ENCODE data around the gene SLC17A3.

SLC17A3 gene

GRCh38 chr6:25874118-25874517 lies at the start of gene SLC17A3:
Gene SLC17A3, minus strand, starts transcription at chr6:25874243. Its CDS starts 5,856 bp downstream, at chr6:25868387.
- no peak for DNase-seq (ENCODE audit: low read depth, low spot score)

- DNase-seq (ENCODE audit: low read depth, low spot score), result no peak
Observed at GRCh38 chr6:25922301-25922700, 48.3 kb upstream of the SLC17A3 start.

- no peak for DNase-seq (ENCODE audit: low read depth, low spot score)
Observed at GRCh38 chr6:25921525-25922203, 47.6 kb upstream of the SLC17A3 start.

GRCh38 chr6:25919657-25920056 lies 45.6 kb upstream of the SLC17A3 start:
- no peak for DNase-seq (ENCODE audit: low read depth, low spot score)

- DNase-seq (ENCODE audit: low read depth, low spot score), result no peak
Observed at GRCh38 chr6:25918083-25918683, 44.1 kb upstream of the SLC17A3 start.

- DNase-seq (ENCODE audit: low read depth, low spot score), result no peak
Observed at GRCh38 chr6:25916789-25917490, 42.9 kb upstream of the SLC17A3 start.

GRCh38 chr6:25916330-25916729 lies 42.3 kb upstream of the SLC17A3 start:
- DNase-seq (ENCODE audit: low read depth, low spot score), result no peak

- DNase-seq (ENCODE audit: low read depth, low spot score), result no peak
Observed at GRCh38 chr6:25913741-25914140, 39.7 kb upstream of the SLC17A3 start.

- no peak for DNase-seq (ENCODE audit: low read depth, low spot score)
Observed at GRCh38 chr6:25911351-25911750, 37.3 kb upstream of the SLC17A3 start.

GRCh38 chr6:25907475-25908014 lies 33.5 kb upstream of the SLC17A3 start:
- DNase-seq (ENCODE audit: low read depth, low spot score), result no peak

- DNase-seq (ENCODE audit: low read depth, low spot score), result no peak
Observed at GRCh38 chr6:25903467-25904099, 29.5 kb upstream of the SLC17A3 start.

- DNase-seq (ENCODE audit: low read depth, low spot score), result no peak
Observed at GRCh38 chr6:25902071-25902470, 28.0 kb upstream of the SLC17A3 start.

- DNase-seq (ENCODE audit: low read depth, low spot score), result no peak
Observed at GRCh38 chr6:25900843-25901242, 26.8 kb upstream of the SLC17A3 start.

GRCh38 chr6:25899580-25900408 lies 25.8 kb upstream of the SLC17A3 start:
- no peak for DNase-seq (ENCODE audit: low read depth, low spot score)

GRCh38 chr6:25899123-25899522 lies 25.1 kb upstream of the SLC17A3 start:
- DNase-seq (ENCODE audit: low read depth, low spot score), result no peak

GRCh38 chr6:25898289-25898977 lies 24.4 kb upstream of the SLC17A3 start:
- DNase-seq (ENCODE audit: low read depth, low spot score), result no peak

- no peak for DNase-seq (ENCODE audit: low read depth, low spot score)
Observed at GRCh38 chr6:25896252-25896651, 22.2 kb upstream of the SLC17A3 start.

- no peak for DNase-seq (ENCODE audit: low read depth, low spot score)
Observed at GRCh38 chr6:25895771-25896170, 21.7 kb upstream of the SLC17A3 start.

GRCh38 chr6:25893778-25894177 lies 19.7 kb upstream of the SLC17A3 start:
- DNase-seq (ENCODE audit: low read depth, low spot score), result no peak

- DNase-seq (ENCODE audit: low read depth, low spot score), result no peak
Observed at GRCh38 chr6:25892877-25893276, 18.8 kb upstream of the SLC17A3 start.

All from activated CD4-positive, CD25-positive, alpha-beta regulatory T cell treated with anti-CD3 and anti-CD28 coated beads, Interleukin-2, amount 50 U/mL, for 16 hours (primary cell).